RWPE1 (cell line): ENCODE results near the gene PVALB.

Experiments
- CTCF ChIA-PET: fragments of 350-600 bp; sonication (Branson Sonifier 250); formaldehyde crosslinking; extraction: SDS; loops from one replicate; lab custom pipeline; 2021; lab: Yijun Ruan, JAX
- POLR2A ChIA-PET: fragments of 400-600 bp; formaldehyde crosslinking; extraction: SDS; loops from one replicate; lab custom pipeline; 2020; ENCODE audit warnings: antibody characterized with exemption; ENCODE audit not compliant: low non-redundant PET; lab: Yijun Ruan, JAX
- DNase-seq: peaks from one replicate; pipeline ENCODE4 v3.0.0; 2012; ENCODE audit warnings: low spot score
- H3K27ac ChIP-seq: fragments of 450-650 bp; 2 replicates; pipeline ENCODE4 v1.5.1; 2017
- TF ChIP-seq, protein P1 (sequence below): fragments of 450-650 bp; conservative IDR thresholded peaks from 2 replicates; pipeline ENCODE4 v1.5.1; 2017; ENCODE audit warnings: low read depth, mild to moderate bottlenecking

PVALB gene

DNA sequence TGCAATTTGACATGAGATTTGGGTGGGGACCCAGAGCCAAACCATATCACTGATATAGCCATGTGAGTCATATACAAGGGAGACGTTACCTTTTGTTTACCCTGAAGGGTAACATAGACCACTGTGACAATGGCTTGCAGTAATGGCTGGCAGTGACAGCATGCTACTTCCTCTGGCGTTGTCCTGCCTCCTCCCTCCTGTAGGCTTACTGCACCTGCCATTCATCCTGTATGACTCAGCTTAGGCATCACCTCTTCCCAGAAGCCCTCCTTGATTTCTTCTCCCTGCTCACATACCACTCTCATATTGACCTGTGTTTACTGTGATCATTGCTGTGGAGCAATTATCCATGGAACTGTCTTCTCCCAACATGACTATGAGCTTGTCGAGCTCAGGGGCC lies 12.0 kb upstream of the PVALB start:
- ChIA-PET POLR2A (no interaction called here), CTCF (no interaction called here)
- DNase-seq = no peak
- no peak overlapping the region for H3K27ac ChIP-seq
- TF ChIP-seq, protein P1, sequence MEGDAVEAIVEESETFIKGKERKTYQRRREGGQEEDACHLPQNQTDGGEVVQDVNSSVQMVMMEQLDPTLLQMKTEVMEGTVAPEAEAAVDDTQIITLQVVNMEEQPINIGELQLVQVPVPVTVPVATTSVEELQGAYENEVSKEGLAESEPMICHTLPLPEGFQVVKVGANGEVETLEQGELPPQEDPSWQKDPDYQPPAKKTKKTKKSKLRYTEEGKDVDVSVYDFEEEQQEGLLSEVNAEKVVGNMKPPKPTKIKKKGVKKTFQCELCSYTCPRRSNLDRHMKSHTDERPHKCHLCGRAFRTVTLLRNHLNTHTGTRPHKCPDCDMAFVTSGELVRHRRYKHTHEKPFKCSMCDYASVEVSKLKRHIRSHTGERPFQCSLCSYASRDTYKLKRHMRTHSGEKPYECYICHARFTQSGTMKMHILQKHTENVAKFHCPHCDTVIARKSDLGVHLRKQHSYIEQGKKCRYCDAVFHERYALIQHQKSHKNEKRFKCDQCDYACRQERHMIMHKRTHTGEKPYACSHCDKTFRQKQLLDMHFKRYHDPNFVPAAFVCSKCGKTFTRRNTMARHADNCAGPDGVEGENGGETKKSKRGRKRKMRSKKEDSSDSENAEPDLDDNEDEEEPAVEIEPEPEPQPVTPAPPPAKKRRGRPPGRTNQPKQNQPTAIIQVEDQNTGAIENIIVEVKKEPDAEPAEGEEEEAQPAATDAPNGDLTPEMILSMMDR = no peak

DNA sequence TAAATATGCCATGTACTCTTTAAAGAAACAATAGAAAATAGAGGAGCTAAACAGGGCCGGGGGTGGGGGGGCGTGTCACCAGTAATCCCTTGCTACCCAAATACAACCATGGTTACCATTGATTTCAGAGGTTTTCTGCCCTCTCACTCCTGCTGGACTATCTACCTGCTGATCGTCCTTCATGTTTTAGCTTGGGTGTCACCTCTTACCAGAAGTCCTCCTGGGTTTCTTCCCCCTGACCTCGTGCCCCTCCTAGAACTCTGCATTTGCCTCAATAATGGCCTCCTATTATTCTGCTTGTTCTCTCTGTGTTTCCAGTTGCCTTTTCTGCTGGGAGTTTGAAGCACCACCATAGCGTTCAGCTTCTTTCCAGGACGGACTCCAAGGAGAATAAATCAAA lies 9.4 kb upstream of the PVALB start:
- no peak for DNase-seq
- ChIA-PET CTCF (interaction anchor here (0.8 kb wide), 1 partner anchor 29 kb away, joined by 3 read pairs; no protein-coding TSS in a partner anchor), POLR2A (no interaction called here)
- H3K27ac ChIP-seq = no peak overlapping the region
- TF ChIP-seq, protein P1 = no peak

DNA sequence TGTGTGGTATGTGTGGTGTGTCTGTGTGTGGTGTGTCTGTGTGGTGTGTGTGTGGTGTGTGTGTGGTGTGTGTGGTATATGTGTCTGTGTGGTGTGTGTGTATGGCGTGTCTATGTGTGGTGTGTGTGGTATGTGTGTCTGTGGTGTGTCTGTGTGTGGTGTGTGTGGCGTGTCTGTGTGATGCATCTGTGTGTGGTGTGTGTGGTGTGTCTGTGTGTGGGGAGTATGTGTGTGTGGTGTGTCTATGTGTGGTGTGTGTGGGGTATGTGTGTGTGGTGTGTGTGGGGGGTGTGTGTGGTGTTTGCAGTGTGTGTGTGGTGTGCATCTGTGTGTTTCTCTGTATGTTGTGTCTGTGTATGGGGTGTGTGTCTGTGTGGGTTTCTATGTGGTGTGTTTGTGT lies 7.8 kb upstream of the PVALB start:
- POLR2A ChIA-PET = no interaction called here
- TF ChIP-seq, protein P1 = no peak
- no peak for DNase-seq
- H3K27ac ChIP-seq = no peak overlapping the region
- CTCF ChIA-PET = no interaction called here

DNA sequence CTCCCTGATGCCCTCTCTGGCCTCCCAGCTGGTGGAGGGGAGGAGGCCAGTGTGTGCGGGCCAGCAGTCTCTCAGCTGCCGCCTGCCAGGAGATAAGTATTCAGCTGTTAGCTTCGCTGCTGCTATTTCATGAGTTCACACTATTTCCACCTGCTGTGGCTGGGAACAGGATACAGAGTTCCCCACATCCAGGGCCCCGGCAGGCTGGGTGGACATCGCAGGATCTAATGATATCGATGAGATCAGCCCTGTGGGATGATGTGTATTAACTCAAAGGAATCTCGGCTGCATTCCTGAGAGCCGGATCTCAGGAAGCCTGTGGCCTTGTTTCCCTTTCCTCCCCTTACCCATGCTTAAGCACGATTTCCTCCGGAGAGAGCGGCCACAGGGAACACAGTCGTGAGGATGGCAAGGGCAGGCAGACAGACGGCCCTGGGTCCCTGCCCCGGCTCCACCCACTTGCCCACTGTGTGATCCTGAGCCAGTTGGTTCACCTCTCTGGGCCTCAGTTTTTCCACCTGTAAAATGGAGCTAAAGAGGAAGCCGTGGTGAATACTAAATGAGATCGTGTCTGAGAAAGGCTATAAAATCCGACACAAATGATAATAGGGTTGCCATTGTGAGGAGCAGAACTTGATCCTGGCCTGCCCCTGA lies 6.5 kb upstream of the PVALB start:
- TF ChIP-seq, protein P1 = no peak
- H3K27ac ChIP-seq = no peak overlapping the region
- CTCF ChIA-PET = interaction anchor here (0.6 kb wide), 1 partner anchor 29 kb away, joined by 5 read pairs; no protein-coding TSS in a partner anchor
- POLR2A ChIA-PET = no interaction called here
- no peak for DNase-seq

DNA sequence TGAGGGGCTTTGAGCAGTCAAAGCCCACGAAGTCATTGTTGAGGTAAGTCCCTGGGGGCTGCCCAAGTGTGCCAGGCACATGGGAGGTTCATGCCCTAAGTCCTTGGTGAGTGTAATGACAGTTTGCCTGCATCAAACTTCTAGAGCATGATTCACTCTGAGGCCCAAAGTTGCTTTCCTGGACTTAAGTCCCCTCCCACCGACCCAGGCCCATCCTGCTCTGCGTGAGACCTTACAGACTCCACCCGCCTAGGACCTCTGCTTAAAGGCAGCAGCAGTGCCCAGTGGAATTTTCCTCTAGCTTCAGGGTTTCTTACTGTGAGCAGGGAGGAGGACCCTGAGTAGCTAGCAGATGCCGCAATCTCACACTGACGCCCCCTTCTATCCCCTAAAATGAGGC lies 5.7 kb upstream of the PVALB start:
- ChIA-PET CTCF (no interaction called here), POLR2A (no interaction called here)
- DNase-seq = no peak
- TF ChIP-seq, protein P1 = no peak
- no peak overlapping the region for H3K27ac ChIP-seq

DNA sequence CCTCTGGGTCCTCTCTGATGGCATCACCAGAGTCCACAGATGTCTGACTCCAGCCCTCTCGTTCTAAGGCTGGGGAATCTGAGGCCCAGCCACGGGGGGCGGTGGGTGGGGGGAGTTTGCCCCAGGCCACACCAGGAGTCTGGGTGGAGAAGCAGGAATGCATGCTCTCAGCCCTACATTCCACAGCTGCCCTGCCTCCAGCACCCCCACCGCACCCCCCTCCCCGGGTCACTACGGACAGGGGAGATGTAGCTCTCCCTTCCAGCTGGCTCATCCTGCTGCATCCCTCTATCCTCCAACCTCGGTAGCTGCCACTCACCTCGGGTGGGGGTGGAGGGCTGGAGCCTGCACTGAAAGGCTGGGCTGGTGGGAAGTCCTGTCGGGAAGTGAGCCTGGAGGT lies 2.3 kb upstream of the PVALB start:
- ChIA-PET CTCF (interaction anchor here (2.3 kb wide), 1 partner anchor 37 kb away, joined by 9 read pairs; no protein-coding TSS in a partner anchor), POLR2A (no interaction called here)
- TF ChIP-seq, protein P1 = no peak

More for the DNA sequence above, 2.3 kb upstream of the PVALB start:
- no peak overlapping the region for H3K27ac ChIP-seq
- DNase-seq = no peak
